Cardiac muscle cell (in vitro differentiated cells and primary cell): ENCODE measurements around the gene SEPTIN5. TPM values are rescaled to one million over a fixed set of nuclear protein-coding genes. Genes with fewer than 3 reads are reported as not detected.
"Not testable (repeated sequence)": the region's sequence is repeated elsewhere in the genome, so short reads cannot be mapped to it uniquely, and the experiment has no call there.

Experiments used
- DNase-seq, 2 donors: peaks; one replicate each; pipeline versions ENCODE4 v3.0.0 to v3.0.0-alpha.2; 2010 to 2017; ENCODE audit warnings: low read depth in 1 of 2, low spot score in 1 of 2
- H3K27ac ChIP-seq: fragments of 200-600 bp; sonication (generic); 2 replicates; pipeline ENCODE4 v1.5.1; 2016
- H3K27me3 ChIP-seq: fragments of 200-600 bp; sonication (generic); 2 replicates; pipeline ENCODE4 v1.6.0; 2016; ENCODE audit warnings: control low read depth
- H3K36me3 ChIP-seq: fragments of 200-600 bp; sonication (generic); 2 replicates; pipeline ENCODE4 v1.5.1; 2016; ENCODE audit warnings: control low read depth
- H3K4me1 ChIP-seq: fragments of 200-600 bp; sonication (generic); 2 replicates; pipeline ENCODE4 v1.8.1; 2017; ENCODE audit warnings: low read depth, mild to moderate bottlenecking, mixed run types
- H3K4me3 ChIP-seq: fragments of 200-600 bp; sonication (generic); 2 replicates; pipeline ENCODE4 v1.5.1; 2016; ENCODE audit warnings: mild to moderate bottlenecking
- H3K9me3 ChIP-seq: fragments of 200-600 bp; sonication (generic); 2 replicates; pipeline ENCODE4 v1.5.1; 2017; ENCODE audit warnings: low read depth, mild to moderate bottlenecking, control low read depth
- CTCF ChIP-seq: IDR thresholded peaks from 2 replicates; pipeline ENCODE4 v1.5.1; 2012; ENCODE audit warnings: low read depth, mild to moderate bottlenecking, low read length
- polyA plus RNA-seq: library from polyadenylated mRNA; unstranded; fragments of >200 nt; fragmentation: Nextera tagmentation; extraction: Ambion mirVana; gene quantifications from 2 replicates; pipeline ENCODE4 v1.2.1, GENCODE V29; 2016
- total RNA-seq: library from RNA; depleted of rRNA; stranded (reverse); fragments of >200 nt; gene quantifications from 2 replicates; pipeline ENCODE4 v1.2.3, GENCODE V29; 2016

SEPTIN5 gene
- total and polyA plus RNA-seq, 2 experiments from 2014 or later = 129 to 303 TPM

- H3K9me3 ChIP-seq = no peaks in the 10 kb centered on the region
- H3K4me1 ChIP-seq = peaks cover 3% of the 10 kb centered on the region
- DNase-seq = no peak
- no peaks in the 10 kb centered on the region for H3K27me3 ChIP-seq
- H3K27ac ChIP-seq = no peak overlapping the region
- H3K4me3 ChIP-seq = no peak overlapping the region
- no peak for TF ChIP-seq CTCF
- no peaks in the 10 kb centered on the region for H3K36me3 ChIP-seq
Observed at GRCh38 chr22:19693581-19693980, 20.7 kb upstream of the SEPTIN5 start.

- no peaks in the 10 kb centered on the region for H3K36me3 ChIP-seq
- H3K27me3 ChIP-seq = no peaks in the 10 kb centered on the region
- DNase-seq = no peak
- H3K9me3 ChIP-seq = no peaks in the 10 kb centered on the region
- TF ChIP-seq CTCF = no peak
- no peak overlapping the region for H3K4me3 ChIP-seq
- H3K4me1 ChIP-seq = peaks cover 3% of the 10 kb centered on the region
- no peak overlapping the region for H3K27ac ChIP-seq
Observed at GRCh38 chr22:19693981-19694670, 20.2 kb upstream of the SEPTIN5 start.

- Histone ChIP-seq H3K4me3 (no peak overlapping the region), H3K4me1 (peaks cover 3% of the 10 kb centered on the region), H3K9me3 (no peaks in the 10 kb centered on the region), H3K27me3 (no peaks in the 10 kb centered on the region), H3K27ac (no peak overlapping the region), H3K36me3 (no peaks in the 10 kb centered on the region)
- TF ChIP-seq CTCF = no peak
- no peak for DNase-seq
Observed at GRCh38 chr22:19694696-19695095, 19.6 kb upstream of the SEPTIN5 start.

- no peaks in the 10 kb centered on the region for H3K9me3 ChIP-seq
- no peak overlapping the region for H3K4me3 ChIP-seq
- no peaks in the 10 kb centered on the region for H3K36me3 ChIP-seq
- TF ChIP-seq CTCF = no peak
- H3K27ac ChIP-seq = no peak overlapping the region
- no peaks in the 10 kb centered on the region for H3K27me3 ChIP-seq
- peaks cover 3% of the 10 kb centered on the region for H3K4me1 ChIP-seq
- DNase-seq = no peak
Observed at GRCh38 chr22:19696504-19697276, 17.6 kb upstream of the SEPTIN5 start.

- not testable (repeated sequence) for H3K27me3 ChIP-seq, DNase-seq, H3K27ac ChIP-seq, H3K4me3 ChIP-seq, H3K9me3 ChIP-seq, H3K36me3 ChIP-seq, H3K4me1 ChIP-seq
Observed at GRCh38 chr22:19697871-19698270, 16.4 kb upstream of the SEPTIN5 start.

GRCh38 chr22:19700790-19701419, 13.4 kb upstream of the SEPTIN5 start:
- H3K4me3 ChIP-seq = no peak overlapping the region
- no peak for DNase-seq
- no peaks in the 10 kb centered on the region for H3K27me3 ChIP-seq
- H3K4me1 ChIP-seq = no peaks in the 10 kb centered on the region
- H3K9me3 ChIP-seq = no peaks in the 10 kb centered on the region
- H3K36me3 ChIP-seq = no peaks in the 10 kb centered on the region
- TF ChIP-seq CTCF = no peak
- H3K27ac ChIP-seq = no peak overlapping the region
